Pons (tissue), 1 donor: ENCODE measurements around the gene CHN1.
A peak's percentile ranks its signal among the peaks of the same experiment; 100 is the strongest.

Experiments
- DNase-seq: peaks from one replicate; pipeline ENCODE4 v3.0.0-alpha.2; 2016; ENCODE audit warnings: low spot score

CHN1 gene

DNA sequence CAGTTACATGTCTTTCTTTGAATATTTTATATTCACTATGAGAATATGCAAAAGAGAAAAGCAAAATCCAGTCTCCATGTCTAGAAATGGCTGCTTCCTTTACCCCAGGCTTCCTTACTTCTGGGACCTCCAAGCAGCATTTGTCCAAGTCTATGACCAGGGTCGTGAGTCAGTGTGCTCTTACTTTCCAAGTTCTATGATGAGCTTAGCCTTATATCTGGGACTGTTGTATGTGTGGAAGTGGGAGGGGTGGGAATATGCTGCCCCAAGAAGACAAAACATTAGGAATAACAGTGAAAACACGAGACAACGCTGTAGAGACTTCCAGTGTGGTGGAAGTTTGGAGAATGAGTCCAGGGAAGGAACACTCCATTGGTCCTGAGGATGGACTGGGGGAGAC lies 219.7 kb downstream of the CHN1 start:
- no peak for DNase-seq

DNA sequence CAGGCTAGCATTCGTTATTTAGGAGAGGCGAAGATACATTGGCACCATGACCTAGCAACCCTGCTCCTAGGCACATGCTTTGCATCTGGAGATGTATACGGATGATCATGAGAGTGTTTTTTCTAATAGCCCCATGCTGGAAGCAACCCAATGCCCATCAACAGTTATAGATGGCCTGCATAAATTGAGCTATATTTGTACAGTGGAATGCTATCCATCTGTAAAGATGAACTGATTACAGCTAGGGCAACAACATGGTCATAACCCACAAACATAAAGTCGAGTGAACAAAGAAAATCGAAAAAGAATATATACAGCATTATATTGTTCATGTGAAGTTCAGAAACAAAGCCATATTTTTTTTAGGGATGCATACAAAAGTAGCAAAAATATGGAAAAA lies 220.3 kb downstream of the CHN1 start:
- DNase-seq, result no peak

DNA sequence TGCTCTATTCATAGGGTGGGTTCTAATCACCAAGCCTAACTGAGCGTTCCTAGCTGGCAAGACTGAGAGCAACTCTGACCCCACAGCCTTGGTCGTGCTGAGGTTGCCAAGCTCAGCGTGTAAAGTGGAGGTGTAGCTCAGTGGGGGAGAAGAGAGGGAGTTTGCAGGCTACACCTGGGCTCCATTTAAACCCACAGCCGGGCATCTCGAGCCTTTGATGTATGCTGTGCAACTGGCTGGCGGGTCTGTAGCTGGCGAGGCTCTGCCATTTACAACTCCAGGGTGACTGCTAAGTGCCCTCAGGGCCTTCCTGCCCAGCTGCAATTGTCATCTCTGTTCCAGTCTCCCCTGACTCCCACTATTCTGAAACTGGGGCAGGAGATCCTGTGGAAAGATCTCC lies 220.9 kb downstream of the CHN1 start:
- DNase-seq, result no peak

DNA sequence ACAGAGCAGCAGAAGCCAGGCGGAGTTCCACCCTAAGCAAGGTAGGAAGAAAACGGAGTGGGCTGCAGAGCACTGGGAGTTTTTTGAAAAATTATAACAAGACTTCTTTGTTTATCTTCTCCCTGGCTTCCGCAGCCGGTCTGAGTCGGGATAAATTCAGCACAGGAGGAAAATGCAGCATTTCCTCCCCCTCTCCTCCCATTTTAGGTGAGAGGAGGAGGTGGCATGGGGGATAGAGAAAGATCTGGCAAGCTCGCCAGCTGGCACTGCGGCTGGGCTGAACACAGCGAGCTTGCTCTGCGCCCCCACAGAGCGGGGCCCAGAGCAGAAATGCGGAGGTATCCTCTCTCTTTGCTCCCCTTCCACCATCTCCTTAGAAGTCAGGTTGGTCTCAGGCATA lies 223.2 kb downstream of the CHN1 start:
- no peak for DNase-seq

DNA sequence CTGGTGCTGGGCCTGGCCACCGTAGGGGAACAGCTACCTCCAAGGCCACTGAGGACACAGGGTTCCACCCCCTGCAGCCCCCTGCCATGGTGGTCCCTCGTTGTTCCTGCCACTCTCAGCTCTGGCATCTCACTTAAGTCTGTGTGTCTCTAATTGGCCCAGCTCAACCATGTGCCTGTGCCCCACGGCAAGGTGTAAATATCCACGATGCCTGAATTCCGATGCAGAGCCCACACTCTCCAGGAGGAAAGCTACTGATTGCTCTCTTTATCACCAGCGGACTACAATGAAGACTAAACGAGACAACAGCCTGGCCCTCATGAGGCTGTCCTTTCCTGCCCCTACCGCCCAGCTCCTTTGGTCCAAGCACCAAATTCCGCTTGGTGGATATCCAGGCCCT lies 223.9 kb downstream of the CHN1 start:
- no peak for DNase-seq

DNA sequence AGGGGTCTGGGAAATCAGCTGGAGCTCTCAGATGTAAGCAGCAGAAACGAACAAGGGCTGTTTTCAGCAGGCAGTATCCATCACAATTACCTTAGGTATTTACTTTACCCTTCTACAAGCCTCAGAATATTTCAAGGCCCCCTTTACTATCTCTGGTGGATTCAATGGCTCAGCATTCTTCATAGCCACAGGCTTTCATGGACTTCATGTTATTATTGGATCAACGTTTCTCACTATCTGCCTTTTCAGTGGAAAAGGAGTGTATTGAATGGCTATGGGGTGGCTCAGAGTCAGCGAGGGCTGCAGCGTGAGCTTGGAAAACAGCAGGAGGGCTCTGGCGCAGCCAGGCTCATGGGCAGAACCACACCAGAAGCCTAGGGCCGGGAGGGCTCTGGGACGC lies 224.3 kb downstream of the CHN1 start:
- no peak for DNase-seq

DNA sequence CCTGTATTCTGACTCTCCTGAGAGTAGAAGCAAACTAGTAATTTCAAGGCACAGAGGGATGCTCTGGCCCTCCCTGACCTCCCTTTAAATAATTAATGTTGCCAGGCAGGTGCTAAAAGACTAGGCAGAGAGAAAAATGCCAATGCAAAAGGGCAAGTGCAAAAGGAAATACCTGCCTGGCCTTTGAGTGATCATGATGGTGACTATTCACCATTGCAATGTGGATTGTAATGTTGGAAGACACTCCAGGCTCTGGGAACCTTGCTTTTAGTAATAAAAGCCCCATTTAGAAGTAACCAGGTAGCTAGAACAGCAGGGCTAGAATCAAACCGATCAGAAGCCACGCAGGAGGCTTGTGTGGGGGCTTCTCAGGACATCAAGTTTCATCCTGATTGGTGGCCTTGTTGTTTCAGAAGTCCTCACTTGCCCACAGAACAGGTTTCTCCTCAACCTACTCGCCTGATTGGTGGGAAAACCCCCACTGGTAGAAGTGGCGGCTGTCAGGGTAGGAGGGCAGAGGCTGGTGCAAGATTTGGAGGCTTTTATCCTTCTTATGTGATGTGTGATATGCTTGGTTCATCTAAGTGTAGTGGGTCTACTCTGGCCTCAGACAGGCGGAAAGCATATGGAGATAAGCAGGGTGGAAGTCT lies 224.9 kb downstream of the CHN1 start:
- no peak for DNase-seq

DNA sequence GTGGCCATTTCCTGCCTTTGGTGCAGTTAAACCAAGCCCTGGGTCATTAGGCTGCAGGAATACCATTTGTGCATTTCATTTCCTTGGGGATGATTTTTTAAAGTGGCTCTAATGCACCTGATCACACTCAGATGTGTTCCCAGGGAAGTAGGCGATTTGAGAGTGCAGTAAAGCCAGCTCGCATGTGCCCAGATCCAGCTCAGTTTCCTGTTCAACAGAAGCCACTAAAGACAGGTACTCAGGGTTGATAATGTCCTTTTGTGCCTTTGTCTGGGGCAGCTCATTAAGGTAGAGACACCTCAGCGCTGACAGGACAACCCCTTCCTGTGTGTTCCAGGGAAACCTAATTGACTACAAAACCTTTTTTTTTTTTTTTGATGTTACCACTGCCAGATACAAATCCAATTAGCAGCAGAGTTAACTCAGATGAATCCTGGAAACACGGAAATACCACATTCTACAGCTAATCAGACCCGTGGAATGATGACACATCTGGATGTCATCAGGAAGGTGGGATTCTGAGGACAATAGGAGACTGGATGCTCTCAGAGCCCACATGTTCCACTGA lies 225.7 kb downstream of the CHN1 start:
- no peak for DNase-seq

DNA sequence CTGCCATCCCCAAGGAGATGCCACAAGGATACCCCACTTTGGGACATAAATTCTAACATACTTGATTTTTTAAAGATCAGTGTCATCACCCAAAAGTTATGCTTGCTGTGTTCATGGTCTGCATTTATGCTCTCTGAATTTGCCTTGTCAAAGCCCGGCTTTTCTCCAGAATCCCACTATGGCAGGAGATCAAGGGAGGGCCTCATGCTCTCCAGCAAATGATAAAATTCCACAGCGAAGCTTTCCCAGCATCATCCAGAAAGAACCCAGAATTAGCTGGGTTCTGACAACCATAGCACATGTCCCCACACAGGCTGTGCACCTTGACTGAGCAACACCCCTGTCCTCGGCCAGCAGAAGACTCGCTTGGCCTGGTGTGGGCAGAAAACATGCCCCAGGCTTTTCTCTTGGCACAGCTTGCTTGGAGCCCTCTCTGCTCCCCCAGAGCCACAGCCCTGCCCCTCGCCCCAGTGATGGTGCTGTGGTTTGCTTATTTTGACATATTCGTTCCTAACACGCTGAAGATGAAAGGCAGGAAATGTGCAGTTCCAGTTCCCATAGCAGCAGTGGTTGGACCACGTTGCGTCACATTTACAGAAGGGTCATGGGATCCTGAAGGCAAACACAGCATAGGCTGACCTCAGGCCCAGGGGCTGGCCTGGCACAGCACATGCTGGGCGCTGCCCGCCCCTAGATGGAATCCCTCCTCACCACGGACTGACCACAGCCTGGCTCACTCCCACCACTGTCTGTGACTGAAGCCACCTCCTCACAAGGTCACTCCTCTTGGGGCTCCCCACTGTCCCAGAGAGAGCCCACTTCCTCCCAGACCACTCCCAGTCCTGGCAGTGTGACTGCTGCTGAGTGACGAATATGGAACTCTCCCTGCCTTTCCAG lies 226.8 kb downstream of the CHN1 start:
- DNase-seq, result peak; percentile 46

DNA sequence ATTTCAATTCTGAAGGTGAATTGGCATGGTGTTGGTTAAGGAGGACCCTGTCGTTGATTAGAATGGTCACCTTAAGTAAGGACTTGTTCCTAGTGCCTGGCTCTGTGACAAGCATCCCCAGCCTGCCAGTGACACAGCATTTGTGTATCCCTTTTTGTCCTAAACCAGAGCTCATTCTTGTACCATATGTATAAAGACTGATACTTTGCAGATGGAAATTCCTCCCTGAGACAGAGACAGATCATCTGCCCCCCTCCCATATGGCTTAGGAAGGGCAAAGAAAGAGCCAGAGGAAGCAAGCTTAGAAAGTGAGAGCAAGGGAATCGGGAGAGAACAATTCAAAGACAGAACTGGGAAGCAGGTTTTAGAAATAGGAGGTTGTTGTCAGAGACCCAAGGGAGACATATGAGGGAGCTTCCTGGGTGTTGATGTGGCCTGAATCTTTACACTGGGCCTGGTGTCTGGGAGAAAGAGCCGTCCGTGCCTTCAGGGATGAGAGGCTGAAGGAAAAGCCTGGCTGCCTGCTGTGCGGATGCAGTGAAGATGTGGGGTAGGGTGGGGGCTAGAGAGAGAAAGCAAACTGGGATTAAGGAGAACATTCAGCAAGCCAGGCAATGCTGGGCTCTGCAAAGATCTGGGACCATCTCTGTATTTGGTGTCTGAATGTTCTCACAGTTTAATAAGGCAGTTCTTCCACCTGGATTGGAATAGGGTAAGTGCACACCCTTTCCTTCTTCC lies 227.7 kb downstream of the CHN1 start:
- no peak for DNase-seq

DNA sequence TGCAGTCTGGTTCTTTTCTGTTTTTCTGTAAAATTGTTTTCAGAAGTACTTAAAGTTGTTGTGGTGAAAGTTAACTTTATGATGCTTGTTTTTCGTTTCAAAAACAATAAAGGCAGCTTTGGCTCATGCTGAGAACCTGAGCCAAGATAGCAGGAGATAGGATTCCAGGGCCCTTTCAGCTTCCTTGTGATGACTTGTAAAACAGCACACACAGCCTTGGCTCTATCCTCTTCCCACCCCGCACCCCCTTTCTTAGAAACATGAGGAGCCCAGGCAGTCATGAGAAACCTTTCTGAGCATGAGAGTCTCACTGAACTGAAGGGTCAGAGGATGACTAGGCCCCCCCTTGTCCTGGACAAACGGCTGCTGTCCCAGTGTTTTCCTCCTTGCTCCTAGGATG lies 228.5 kb downstream of the CHN1 start:
- DNase-seq, result no peak

DNA sequence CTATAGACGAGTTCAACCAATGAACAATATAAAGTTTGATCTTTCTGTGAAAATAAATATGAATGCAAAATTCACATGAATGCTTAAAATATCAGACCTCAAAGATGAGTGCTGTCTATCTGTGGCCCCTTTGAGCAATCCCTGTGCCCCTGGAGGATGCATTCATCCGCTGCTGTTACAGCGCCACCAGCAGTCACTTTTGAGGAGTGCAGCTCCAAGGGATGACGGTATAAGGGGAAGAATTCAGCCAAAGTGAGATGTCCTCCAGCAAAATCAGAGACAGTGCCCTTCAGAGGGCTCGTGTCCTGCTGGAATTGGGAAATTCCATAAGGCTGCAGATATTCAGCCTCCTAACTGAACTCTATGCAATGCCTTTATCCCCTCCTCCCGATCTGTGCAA lies 229.0 kb downstream of the CHN1 start:
- DNase-seq, result no peak

DNA sequence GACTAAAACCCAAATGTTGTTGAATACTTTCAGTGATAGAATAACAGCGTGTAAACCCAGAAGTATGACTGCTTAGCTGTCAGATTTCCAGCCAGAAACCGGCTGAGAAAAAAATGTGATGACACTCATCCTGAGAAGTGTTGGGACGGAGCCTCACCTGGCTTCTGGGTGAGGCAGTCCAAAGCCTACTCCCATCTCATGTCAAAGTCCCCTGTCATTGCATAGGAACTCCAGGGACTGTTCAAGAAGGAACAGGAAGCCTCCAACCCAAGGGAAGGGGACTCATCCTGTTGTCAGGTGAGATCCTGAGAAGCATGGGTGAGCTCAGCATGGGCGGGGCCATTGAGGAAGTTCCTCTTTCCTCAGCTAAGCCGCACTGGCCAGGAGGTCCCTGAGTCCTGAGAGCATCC lies 229.6 kb downstream of the CHN1 start:
- no peak for DNase-seq

DNA sequence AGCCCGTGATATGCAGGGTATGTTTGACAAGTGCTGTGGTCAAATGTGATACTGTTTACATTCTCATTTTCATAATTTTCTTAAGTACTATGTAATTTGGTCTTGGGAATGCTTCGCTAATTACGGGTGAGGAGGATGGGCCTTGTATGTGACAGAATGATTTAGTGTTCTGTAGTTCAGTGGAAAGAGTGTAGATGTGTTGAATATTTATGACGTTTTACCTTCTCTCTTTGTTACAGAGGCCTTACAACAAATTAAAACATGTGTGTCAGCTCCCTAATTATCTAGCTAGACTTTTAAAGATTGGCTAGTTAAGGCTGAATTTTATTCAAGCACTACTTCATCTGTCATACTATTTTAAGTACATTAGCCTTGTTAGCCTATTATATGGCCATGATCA lies 230.3 kb downstream of the CHN1 start:
- no peak for DNase-seq

DNA sequence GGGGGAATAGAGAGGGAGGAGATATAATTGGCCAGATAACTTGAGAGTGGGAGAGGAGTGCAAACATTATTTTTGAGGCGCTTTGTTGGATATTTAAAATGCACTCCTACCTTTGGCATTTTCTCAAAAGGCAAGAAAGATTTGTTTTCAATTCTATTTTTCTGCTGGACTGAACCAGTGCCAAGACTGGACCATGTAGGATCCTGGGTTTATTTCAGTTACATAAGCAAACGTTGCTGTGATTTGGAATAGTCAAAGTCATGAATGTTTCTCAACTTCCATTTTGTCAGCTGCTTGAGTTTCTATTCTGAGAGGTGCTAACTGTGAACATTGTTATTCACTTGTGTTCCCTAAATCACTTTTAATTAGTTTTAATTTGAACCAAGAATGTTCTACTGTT lies 232.0 kb downstream of the CHN1 start:
- DNase-seq, result no peak

DNA sequence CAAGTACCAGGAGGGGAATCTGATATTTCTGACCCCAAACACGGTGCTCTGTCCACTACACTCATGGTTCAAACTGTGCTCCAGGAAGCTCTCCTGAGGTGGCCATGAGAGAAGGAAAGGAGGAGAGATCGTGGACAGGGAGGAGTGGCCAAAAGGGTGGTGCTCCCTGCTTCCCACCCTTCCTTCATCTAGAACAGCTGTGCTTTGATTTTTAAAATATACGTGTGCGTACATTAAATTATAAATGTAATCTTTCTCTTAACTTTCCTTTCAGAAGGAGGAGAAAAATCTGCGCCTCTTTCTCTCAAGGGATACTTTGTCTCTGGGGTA lies 232.7 kb downstream of the CHN1 start:
- DNase-seq, result no peak

DNA sequence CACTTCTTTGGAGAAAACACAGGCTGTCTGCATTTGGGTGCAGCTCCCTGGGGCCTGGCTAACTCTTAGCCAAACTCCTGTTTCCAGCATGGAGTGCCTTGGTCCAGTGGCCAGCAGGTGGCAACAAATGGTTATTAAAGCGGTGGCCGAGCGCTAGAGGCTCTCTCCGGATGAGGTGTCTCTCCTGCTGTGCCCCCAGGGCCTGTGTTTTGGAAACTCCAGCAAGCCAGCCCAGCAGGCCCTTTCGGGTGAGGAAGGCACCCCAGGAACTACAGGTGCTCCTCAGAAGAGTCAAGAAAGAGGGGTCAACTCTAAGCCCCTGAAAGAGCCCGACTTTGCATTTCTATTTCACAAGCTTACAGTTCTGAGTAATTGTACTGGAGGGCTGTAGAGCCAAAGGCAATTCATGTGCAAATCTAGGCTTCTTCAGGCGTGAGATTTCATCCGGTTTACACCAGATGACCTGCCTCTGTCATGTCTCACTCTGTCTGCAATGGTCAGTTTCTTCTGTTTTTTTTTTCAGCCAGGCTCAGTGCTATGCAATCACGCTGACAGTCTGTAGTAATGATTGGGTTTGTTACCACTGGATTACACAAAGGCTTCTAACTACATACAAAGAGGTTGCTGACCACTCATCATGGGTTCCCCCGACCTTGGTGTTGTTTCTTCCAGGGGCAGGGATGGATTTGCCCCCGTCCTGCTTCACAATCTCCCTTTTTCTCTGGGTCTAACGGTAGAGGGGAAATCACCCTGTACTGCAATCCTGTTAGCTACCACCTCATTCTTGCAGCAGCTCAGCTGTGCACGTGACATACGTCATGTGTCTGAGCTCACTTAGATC lies 233.3 kb downstream of the CHN1 start:
- DNase-seq, result peak; percentile 79

DNA sequence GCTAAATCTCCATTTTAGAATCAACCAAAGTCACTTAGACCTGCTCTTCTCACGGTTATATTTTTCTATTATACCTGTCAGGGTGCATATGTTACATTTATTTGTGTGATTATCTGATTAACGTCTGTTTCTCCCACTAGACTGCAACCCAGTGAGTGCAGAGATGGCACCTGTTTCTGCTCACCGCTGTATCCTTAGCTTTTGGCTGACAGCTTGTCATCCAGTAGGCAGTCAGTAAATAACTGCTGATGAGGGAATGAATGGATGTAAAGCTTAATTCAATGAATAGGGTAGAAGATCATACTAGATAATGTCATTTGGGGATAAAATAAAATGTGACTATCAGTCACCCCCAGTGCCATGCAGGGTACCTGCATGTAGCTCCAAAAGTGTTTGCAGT lies 234.0 kb downstream of the CHN1 start:
- DNase-seq, result no peak

DNA sequence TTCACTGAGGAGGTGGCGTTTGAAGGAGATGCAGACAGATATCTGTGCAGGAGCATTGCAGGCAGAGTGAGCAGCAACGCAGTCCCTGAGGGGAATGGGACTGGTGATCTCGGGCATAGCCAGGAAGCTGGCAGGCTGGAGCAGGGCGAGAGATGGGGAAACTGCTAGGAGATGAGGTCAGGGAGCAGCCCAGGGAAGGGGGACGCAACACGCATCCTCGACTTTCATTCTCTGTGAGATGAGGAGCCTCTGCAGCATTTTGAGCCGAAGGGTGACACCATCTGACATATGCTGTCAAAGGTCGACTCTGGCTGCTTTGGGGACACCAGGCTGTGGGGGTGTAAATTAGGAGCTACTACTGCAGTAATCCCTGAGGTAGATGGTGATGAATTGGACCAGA lies 236.6 kb downstream of the CHN1 start:
- DNase-seq, result no peak

DNA sequence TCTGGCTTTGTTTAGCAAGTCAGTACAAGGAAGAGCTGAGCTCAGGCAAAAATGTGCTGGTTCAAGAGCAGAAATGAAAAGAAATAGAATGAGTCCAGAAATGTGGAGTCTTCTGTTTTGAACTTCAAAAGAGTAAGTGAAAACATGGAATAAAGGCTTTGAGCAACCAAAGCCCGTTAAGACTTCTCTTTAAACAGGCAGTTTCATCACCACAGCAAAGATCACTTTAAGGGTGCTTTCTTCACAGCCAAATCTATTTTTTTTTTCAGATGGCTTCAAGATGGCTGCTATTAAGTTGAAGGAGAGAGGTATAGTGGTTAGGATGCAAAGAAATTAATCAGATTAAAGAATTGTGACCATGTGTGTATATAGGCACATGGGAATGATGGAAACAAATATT lies 238.9 kb downstream of the CHN1 start:
- no peak for DNase-seq

DNA sequence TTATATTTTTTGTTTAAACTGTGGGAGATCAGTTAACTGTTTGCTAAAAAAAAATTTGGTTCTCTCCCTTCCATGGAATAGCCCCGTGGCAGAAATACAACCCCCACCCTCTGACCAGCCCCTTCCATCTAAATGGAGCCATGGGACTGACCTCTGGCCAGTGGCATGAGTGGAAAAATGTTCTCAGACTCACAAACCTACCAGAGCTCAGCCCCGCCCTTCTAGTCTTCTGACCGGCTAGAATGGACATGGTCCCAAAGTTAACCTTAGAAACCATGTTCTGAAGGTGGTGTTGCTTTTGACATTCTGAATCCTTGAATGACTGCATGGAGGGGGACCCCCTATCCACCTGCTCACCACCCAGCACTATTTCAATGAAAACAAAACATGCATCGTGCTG lies 239.6 kb downstream of the CHN1 start:
- DNase-seq, result no peak
